Panc1 (cell line): ENCODE data around the gene POM121L12. TPM values are rescaled to one million over a fixed set of nuclear protein-coding genes. Genes with fewer than 3 reads are reported as not detected.

Source experiments
- ATAC-seq: fragments of 200-7000 bp; cut with Tn5 transposase; 2 replicates; pipeline ENCODE4 v1.9.1; 2020; ENCODE audit warnings: mild to moderate bottlenecking, moderate library complexity
- BruUV-seq: library from RNA; stranded (reverse); fragments of 400-500 nt; replicated peaks from 2 replicates; lab custom pipeline; 2021; lab: Mats Ljungman, UMichigan
- CTCF ChIA-PET: fragments of 300-600 bp; sonication (Branson Sonifier 250); formaldehyde crosslinking; loops from one replicate; lab custom pipeline; 2022; ENCODE audit warnings: antibody characterized with exemption; lab: Charles Lee
- POLR2A ChIA-PET: fragments of 300-600 bp; sonication (Branson Sonifier 250); formaldehyde crosslinking; loops from one replicate; lab custom pipeline; 2022; ENCODE audit warnings: antibody characterized with exemption; lab: Charles Lee
- DNase-seq: peaks from one replicate; pipeline ENCODE4 v3.0.0-alpha.2; 2010; ENCODE audit warnings: low read depth, low spot score
- H3K27ac ChIP-seq: 2 replicates; pipeline ENCODE4 v1.5.1; 2011; ENCODE audit warnings: mild to moderate bottlenecking, low read length, inconsistent platforms
- H3K27me3 ChIP-seq: fragments of 200-500 bp; sonication (Bioruptor generic); 2 replicates; pipeline ENCODE4 v1.6.0; 2014; ENCODE audit warnings: low read length, inconsistent platforms; ENCODE audit not compliant: control insufficient read depth, insufficient read depth
- H3K36me3 ChIP-seq: fragments of 200-500 bp; sonication (Bioruptor generic); 2 replicates; pipeline ENCODE4 v1.5.1; 2014; ENCODE audit warnings: inconsistent platforms, mild to moderate bottlenecking, low read length, moderate library complexity; ENCODE audit not compliant: control insufficient read depth, insufficient read depth
- H3K4me1 ChIP-seq: 2 replicates; pipeline ENCODE4 v1.5.1; 2011; ENCODE audit warnings: inconsistent platforms, mild to moderate bottlenecking, low read length, moderate library complexity; ENCODE audit not compliant: control insufficient read depth, insufficient read depth
- H3K4me3 ChIP-seq, 2 experiments: 2 replicates each; pipeline ENCODE4 v1.5.1; 2011 to 2012; ENCODE audit warnings: low read depth in 2 of 2, low read length in 2 of 2, mild to moderate bottlenecking in 2 of 2, inconsistent platforms in 1 of 2, moderate library complexity in 1 of 2
- H3K9me3 ChIP-seq: fragments of 200-500 bp; sonication (Bioruptor generic); 2 replicates; pipeline ENCODE4 v1.5.1; 2014; ENCODE audit warnings: low read depth, mild to moderate bottlenecking, inconsistent platforms, low read length, moderate library complexity; ENCODE audit not compliant: control insufficient read depth, insufficient read depth
- CTCF ChIP-seq: fragments of 450-650 bp; IDR thresholded peaks from 2 replicates; pipeline ENCODE4 v1.5.1; 2017; ENCODE audit warnings: mild to moderate bottlenecking
- POLR2AphosphoS5 ChIP-seq: IDR thresholded peaks from 2 replicates; pipeline ENCODE4 v1.6.1; 2012; ENCODE audit warnings: mild to moderate bottlenecking, low read depth, low read length, moderate library complexity
- REST ChIP-seq, 2 experiments: IDR thresholded peaks; 2 replicates each; pipeline ENCODE4 v1.6.1; 2011 to 2012; ENCODE audit warnings: low read depth in 2 of 2, control low read depth in 1 of 2, low read length in 1 of 2, mild to moderate bottlenecking in 1 of 2, moderate library complexity in 1 of 2; ENCODE audit not compliant: insufficient read depth in 1 of 2
- SIN3A ChIP-seq: IDR thresholded peaks from 2 replicates; pipeline ENCODE4 v1.6.1; 2012; ENCODE audit warnings: low read depth, mild to moderate bottlenecking, low read length, moderate library complexity, borderline replicate concordance; ENCODE audit not compliant: insufficient read depth
- TCF7L2 ChIP-seq: IDR thresholded peaks from 2 replicates; pipeline ENCODE4 v1.6.1; 2011; ENCODE audit warnings: mild to moderate bottlenecking, low read depth, low read length, inconsistent platforms
- in situ Hi-C: cut with HindIII; loops from 2 replicates; pipeline ENCODE4 v1.10.0; 2016; ENCODE audit warnings: low sequenced_read_pairs, low pct_unique_long_range_greater_than_20kb
- intact Hi-C: fragments of 100-400 bp; cut with micrococcal nuclease; formaldehyde crosslinking; loops from one replicate; pipeline ENCODE4 v1.10.0; 2022; ENCODE audit not compliant: unreplicated experiment
- total RNA-seq: library from RNA; stranded (reverse); gene quantifications from one replicate; pipeline ENCODE4 v1.2.1, GENCODE V29; 2021; ENCODE audit not compliant: unreplicated experiment

POM121L12 gene
- total RNA-seq, 1 experiment from 2014 or later, result not detected

GRCh38 chr7:53060066-53060465 is 24.6 kb downstream of the POM121L12 start:
- intact Hi-C loops, result no loop called here
- Histone ChIP-seq H3K4me3 (no peak overlapping the region), H3K27me3 (no peaks in the 10 kb centered on the region), H3K36me3 (no peaks in the 10 kb centered on the region), H3K4me1 (no peaks in the 10 kb centered on the region), H3K27ac (no peak overlapping the region), H3K9me3 (no peaks in the 10 kb centered on the region)
- TF ChIP-seq CTCF (no peak), TCF7L2 (no peak), REST (IDR thresholded peaks at IDR 0.05; ENCODE audit: insufficient read depth in 1 of 2, low read depth in 2 of 2, low read length in 1 of 2) (no peak), SIN3A (no peak), POLR2AphosphoS5 (no peak)
- DNase-seq (no peak), ATAC-seq (no peak)
- in situ Hi-C loops, result no loop called here
- POLR2A ChIA-PET, result no interaction called here
- BruUV-seq, result no TSS peak
- CTCF ChIA-PET, result no interaction called here

- Histone ChIP-seq H3K36me3 (no peaks in the 10 kb centered on the region), H3K27ac (no peak overlapping the region), H3K4me1 (no peaks in the 10 kb centered on the region), H3K9me3 (no peaks in the 10 kb centered on the region), H3K27me3 (no peaks in the 10 kb centered on the region), H3K4me3 (no peak overlapping the region)
- no peak for TF ChIP-seq TCF7L2
- TF ChIP-seq POLR2AphosphoS5, result no peak
- TF ChIP-seq CTCF, result no peak
- ChIA-PET POLR2A (no interaction called here), CTCF (no interaction called here)
- in situ Hi-C loops (no loop called here), intact Hi-C loops (no loop called here)
- ATAC-seq (no peak), DNase-seq (no peak)
- no TSS peak for BruUV-seq
Measured at GRCh38 chr7:53062796-53063195, 27.4 kb downstream of the POM121L12 start.
